AG20443 (cell line): ENCODE results near the gene PPARA.

ENCODE experiments used
- DNase-seq: peaks from one replicate; pipeline ENCODE4 v3.0.0; 2012; ENCODE audit warnings: low spot score, mixed read lengths

The PPARA gene

DNA sequence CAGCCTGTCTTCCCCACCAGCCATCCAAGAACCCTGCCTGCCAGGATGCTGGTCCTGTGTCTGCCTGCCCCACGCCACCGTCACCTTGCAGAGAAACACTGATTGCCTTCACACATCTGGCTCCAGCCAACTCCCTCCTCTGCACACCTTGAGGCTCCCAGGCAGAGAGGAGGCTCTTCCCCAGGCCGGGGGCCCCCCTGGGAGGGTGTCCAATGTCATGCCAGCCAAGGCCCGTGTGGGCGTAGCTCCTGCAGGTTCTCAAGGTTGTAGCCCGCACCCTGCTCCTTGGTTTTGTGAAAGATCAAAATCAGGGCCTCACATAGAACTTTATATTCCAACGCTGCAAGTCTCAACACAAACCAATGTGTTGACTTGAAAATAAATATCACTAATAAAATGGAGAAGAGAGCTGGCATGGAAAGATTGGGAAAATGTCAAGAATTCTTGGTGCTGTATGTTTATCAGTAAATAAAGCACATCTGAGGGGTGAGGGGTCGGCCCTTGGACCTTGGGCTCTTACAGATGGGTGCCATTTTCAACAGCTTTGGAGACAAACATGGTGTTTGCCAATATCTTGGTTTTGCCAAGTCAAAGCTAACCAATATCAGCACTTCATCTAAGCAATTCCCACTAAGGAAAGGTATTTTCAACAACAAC, 6.7 kb upstream of the PPARA start:
- no peak for DNase-seq

GRCh38 chr22:46145361-46145851, 4.9 kb upstream of the PPARA start:
- no peak for DNase-seq

- DNase-seq: no peak
Observed at GRCh38 chr22:46145896-46146295, 4.4 kb upstream of the PPARA start.

DNA sequence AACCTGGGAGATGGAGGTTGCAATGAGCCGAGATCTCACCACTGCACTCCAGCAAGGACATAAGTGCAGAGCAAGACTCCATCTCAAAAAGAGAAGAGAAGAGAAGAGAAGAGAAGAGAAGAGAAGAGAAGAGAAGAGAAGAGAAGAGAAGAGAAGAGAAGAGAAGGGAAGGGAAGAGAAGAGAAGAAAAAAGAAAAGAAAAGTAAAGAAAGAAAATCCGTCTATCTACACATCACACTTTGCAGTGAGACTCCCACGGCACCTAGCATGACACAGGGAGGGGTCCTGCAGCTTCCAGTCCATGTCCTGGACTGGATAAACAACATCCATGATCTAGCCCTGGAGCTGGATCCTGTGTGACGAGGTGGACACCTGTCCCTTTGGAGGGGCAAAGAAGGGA, 4.0 kb upstream of the PPARA start:
- no peak for DNase-seq

GRCh38 chr22:46147061-46147460, 3.3 kb upstream of the PPARA start:
- DNase-seq: no peak

GRCh38 chr22:46147471-46148267, 2.7 kb upstream of the PPARA start:
- no peak for DNase-seq

- no peak for DNase-seq
Observed at GRCh38 chr22:46148336-46148735, 2.0 kb upstream of the PPARA start.

GRCh38 chr22:46148816-46149511, 1.4 kb upstream of the PPARA start:
- no peak for DNase-seq

GRCh38 chr22:46149512-46150033, 753 bp upstream of the PPARA start:
- DNase-seq: peak; percentile 38

GRCh38 chr22:46150655-46151477, 540 bp downstream of the PPARA start:
- peak; percentile 46 for DNase-seq

- DNase-seq: no peak
Observed at GRCh38 chr22:46153930-46154329, 3.6 kb downstream of the PPARA start.

GRCh38 chr22:46156031-46156430, 5.7 kb downstream of the PPARA start:
- DNase-seq: no peak

- no peak for DNase-seq
Observed at GRCh38 chr22:46158283-46158682, 8.0 kb downstream of the PPARA start.

- no peak for DNase-seq
Observed at GRCh38 chr22:46159212-46159611, 8.9 kb downstream of the PPARA start.

- DNase-seq: no peak
Observed at GRCh38 chr22:46159777-46160176, 9.5 kb downstream of the PPARA start.

- DNase-seq: no peak
Observed at GRCh38 chr22:46162285-46162684, 12.0 kb downstream of the PPARA start.

- DNase-seq: no peak
Observed at GRCh38 chr22:46162771-46163556, 12.6 kb downstream of the PPARA start.

GRCh38 chr22:46163557-46163888, 13.2 kb downstream of the PPARA start:
- no peak for DNase-seq

- DNase-seq: no peak
Observed at GRCh38 chr22:46165977-46166376, 15.7 kb downstream of the PPARA start.

DNA sequence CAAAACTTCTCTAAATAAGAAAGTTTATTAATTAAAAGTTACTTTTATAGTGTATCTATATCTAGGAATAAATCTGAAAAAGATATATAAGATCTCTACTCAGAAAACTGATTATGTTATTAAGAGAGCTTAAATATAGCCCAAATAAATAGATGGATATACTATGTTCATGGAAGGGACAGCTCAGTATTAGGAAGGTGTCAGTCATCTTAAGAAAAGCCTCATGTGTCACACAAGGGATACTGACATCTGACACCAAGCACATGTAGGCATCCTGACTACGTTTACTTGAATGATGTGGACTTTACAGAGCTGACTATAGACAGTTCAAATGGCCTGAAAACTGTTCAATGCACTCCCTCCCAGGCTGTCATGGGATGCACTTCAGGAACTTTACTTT, 19.3 kb downstream of the PPARA start:
- DNase-seq: no peak

DNA sequence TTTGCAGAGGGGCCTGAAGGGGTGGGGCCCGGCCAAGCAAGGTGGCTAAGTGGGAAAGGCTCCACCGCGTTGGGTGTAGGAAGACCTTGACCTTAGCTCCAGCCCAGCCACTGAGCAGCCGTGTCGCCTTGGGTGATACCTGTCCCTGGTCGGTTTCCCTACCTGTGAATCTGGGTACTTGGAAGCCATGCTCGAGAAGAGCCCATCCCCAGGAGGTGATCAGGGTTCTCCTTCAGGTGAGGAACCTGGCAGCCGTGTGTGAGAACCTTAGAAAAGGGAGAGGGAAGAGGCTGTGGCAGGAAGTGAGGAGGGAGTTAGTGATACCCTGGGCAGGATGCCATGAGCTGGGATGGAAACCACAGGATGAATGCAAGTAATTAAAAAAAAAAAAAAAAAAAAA, 21.6 kb downstream of the PPARA start:
- DNase-seq: peak; percentile 69
